Nucleus accumbens (tissue), 56 donors: ENCODE measurements around the gene IDI2.

Source experiments
- DNase-seq, 56 donors: peaks; one replicate each; lab custom pipeline; 2025; lab: John Stamatoyannopoulos, UW

Gene IDI2

DNA sequence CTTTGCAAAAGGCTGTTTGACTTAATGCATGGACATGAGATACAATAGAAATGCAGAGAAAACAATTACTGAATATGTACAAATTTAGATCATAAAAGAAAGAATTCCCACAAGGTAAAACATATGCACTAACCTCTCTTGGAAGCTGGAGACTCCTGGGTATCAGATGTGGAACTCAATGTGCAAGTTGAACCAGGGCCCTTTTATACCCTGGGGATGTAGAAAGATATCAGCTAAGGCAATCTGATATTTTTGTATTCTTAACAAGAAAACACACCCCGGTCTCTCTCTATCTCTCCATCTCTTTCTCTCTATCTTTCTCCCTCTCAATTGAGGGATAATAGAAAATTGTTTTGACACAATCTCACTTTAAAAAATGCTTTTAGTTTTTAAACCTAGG is at the start of gene IDI2:
Gene IDI2 (minus strand): TSS at position 177 of the 400 bp plus-strand sequence. CDS start 1,136 bp downstream, outside the sequence.
- no peak for DNase-seq

DNA sequence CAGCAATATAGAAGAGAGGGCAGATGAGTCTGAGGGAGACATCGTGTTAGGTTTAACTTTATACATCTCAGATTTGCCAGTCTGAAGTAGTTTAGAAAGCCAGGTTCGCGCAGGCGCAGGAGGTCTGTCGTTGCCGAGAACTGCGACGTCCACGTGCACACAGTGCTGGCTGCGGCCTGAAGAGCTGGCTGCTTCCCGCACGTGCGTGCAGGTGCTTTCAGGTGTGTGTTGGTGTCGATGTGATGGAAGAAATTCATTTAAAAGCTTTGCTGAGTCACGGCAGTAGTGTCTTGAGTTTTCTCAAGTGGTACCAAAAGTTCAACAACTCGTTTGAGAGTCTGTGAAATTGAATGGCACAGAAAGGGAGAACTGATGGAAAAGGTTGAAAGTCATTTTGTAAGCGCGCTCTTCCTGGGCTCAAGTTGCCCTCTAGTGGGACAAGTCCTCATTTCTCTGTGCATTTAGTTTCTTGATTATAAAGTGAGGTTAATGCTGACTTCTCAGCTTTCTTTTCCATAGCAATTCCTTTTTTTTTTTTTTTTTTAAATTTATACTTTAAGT is 49.2 kb upstream of the IDI2 start:
- peak in 1 of 56 donors; percentile 18 for DNase-seq

DNA sequence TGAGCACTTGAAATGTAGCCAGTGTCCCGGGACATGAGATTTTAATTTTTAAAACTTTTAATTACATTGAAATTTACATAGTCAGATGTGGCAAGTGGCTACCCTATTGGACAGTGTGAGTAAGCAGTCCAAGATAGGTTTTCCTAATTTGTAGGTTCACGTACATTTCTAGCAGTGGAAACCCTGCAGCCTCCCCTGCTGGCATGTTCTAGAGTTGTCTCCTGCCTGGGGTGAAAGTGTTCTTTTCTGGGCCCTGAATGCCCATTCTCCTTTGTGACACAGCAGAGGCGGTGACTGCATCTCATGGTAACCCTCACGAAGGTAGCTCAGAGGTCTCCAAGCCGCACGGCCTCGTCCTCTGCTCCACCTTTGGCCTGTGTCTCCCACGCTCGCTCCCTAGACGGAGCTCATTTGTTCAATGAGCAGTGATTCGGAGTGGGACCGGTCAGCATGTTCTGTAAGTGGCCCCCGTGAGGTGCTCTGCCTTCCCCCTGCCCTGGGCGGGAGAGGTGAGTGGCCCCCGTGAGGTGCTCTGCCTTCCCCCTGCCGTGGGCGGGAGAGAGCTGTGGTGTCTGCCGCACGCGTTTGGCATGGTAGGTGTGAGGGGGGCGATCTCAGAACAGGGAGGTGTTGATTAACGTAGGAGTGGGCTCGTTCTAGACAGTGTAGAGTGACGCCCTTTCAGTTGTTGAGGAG is 48.5 kb upstream of the IDI2 start:
- DNase-seq: no peak

DNA sequence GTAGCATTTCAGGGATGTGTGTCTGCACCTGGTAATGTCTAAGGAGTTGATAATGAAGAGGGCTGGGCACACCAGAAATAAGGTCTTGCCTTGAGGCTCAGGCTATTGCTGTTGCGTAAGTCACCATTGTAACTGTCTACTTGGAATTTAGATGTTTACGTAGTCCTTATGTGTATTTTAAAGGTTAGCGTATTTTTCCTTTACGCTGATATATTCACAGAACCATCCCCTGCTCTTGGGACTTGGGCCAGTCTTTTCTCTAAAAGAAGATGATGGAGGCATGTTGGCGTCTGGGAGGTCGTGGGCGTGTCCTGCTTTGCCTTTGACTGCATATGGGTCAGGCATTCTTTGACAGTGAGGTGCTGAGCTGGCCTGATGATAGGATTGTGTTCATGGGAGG is 45.3 kb upstream of the IDI2 start:
- DNase-seq: no peak

DNA sequence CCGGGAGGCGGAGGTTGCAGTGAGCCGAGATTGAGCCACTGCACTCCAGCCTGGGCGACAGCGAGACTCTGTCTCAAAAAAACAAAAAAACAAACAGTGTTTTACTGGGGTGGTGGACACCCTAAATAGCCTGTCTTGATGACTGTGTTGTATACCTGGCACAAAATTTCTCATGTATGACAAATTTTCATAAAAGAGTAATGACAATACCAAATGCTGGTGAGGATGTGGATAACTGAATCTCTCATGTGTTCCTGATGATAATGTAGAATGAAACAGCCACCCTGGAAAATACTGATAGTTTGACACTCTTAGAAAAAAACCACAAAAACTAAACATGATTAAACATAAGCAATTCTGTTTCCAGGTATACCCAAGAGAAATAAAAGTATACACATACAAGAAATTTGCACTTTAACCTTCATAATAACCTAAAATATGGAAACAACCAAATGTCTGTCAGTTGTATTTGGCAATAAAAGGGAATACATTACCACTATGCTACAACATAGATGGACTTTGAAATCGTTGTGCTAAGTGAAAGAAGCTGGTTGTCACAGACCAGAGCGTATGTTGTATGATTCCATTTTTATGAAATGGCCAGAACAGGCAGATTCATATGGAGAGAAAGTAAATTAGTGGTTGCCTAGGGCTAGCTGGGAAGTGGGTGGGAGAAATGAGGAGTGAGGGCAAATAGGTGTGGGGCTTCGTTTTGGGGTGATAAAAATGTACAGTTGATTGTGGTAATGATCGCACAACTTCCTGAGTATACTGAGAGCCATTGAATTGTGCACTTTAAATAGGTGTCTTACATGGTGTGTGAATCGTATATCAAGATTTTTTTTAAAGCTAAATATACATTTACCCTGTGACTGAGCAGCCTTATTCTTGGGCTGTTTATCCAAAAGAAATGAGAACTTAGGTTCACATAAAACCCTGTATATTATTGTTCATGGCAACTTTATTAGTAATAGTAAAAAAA is 43.0 kb upstream of the IDI2 start:
- no peak for DNase-seq

DNA sequence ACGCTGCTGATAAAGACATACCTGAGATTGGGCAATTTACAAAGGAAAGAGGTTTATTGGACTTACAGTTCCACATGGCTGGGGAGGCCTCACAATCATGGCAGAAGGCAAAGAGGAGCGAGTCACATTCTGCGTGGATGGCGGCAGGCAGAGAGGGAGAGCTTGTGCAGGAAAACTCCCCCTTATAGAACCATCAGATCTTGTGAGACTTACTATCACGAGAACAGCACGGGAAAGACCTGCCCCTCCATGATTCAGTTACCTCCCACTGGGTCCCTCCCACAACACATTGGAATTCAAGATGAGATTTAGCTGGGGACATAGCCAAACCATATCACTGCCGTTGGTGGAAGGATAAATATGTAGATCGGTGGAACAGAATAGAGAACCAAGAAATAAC is 41.1 kb upstream of the IDI2 start:
- peak in 1 of 56 donors; percentile 35 for DNase-seq

GRCh38 chr10:1064964-1065247 is 39.2 kb upstream of the IDI2 start:
- DNase-seq: no peak

- peak in 8 of 56 donors; percentile 24 to 72 (median 36) for DNase-seq
Observed at GRCh38 chr10:1063232-1063865, 37.7 kb upstream of the IDI2 start.

GRCh38 chr10:1061930-1062774 is 36.5 kb upstream of the IDI2 start:
- no peak for DNase-seq

GRCh38 chr10:1059902-1060301 is 34.2 kb upstream of the IDI2 start:
- DNase-seq: no peak

GRCh38 chr10:1058017-1058416 is 32.4 kb upstream of the IDI2 start:
- no peak for DNase-seq

DNA sequence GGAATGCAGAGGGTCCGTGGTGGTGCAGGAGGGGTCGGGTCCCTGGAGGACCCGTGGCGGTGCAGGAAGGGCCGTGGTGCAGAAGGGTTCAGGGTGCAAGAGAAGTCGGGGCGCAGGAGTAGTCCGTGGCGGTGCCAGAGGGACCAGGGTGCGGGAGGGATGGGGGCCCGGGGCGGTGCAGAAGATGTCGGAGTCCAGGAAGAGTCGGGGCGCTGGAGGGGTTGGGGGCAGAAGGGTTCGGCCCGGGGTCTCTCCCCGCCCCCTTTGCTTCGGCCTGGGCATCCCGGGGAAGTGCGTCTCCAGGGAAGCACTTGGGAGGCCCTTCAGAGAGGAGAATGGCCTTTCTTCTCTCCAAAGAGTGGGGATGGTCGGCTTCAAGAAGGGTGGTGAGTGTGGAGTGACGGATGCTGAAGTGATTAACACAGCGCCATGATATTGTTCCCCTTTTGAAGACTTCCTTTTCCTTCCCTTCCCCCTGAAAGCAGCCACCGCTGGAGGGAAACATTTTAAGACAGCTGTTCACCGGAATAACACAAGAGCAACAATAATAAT is 31.5 kb upstream of the IDI2 start:
- no peak for DNase-seq

GRCh38 chr10:1056326-1057105 is 30.9 kb upstream of the IDI2 start, which contains the start of gene WDR37:
TSS of gene WDR37 (plus strand) at chr10:1056385. CDS start at chr10:1072156, 15,771 bp downstream.
- DNase-seq: peak in 55 of 56 donors; percentile 30 to 90 (median 78)

- no peak for DNase-seq
Observed at GRCh38 chr10:1054684-1055083, 29.0 kb upstream of the IDI2 start.

GRCh38 chr10:1050554-1050953 is 24.9 kb upstream of the IDI2 start:
- DNase-seq: no peak

- DNase-seq: no peak
Observed at GRCh38 chr10:1050145-1050544, 24.5 kb upstream of the IDI2 start.

- peak in 2 of 56 donors; percentile 68 to 69 for DNase-seq
Observed at GRCh38 chr10:1049425-1049958, 23.8 kb upstream of the IDI2 start.

GRCh38 chr10:1048732-1049424 is 23.2 kb upstream of the IDI2 start, which contains the start of gene IDI1:
TSS of gene IDI1 (minus strand) at chr10:1049119. CDS start at chr10:1049003, 116 bp downstream.
- peak; percentile 91 to 100 (median 98) for DNase-seq
